GM19463 (cell line): ENCODE results near the gene ZDHHC11.
"Not testable (repeated sequence)": the region's sequence is repeated elsewhere in the genome, so short reads cannot be mapped to it uniquely, and the experiment has no call there.

Experiments used
- ATAC-seq: cut with Tn5 transposase; IDR thresholded peaks from one replicate; pipeline ENCODE4 v1.9.1; 2021; ENCODE audit warnings: mild to moderate bottlenecking, moderate library complexity; ENCODE audit not compliant: unreplicated experiment

ZDHHC11 gene

DNA sequence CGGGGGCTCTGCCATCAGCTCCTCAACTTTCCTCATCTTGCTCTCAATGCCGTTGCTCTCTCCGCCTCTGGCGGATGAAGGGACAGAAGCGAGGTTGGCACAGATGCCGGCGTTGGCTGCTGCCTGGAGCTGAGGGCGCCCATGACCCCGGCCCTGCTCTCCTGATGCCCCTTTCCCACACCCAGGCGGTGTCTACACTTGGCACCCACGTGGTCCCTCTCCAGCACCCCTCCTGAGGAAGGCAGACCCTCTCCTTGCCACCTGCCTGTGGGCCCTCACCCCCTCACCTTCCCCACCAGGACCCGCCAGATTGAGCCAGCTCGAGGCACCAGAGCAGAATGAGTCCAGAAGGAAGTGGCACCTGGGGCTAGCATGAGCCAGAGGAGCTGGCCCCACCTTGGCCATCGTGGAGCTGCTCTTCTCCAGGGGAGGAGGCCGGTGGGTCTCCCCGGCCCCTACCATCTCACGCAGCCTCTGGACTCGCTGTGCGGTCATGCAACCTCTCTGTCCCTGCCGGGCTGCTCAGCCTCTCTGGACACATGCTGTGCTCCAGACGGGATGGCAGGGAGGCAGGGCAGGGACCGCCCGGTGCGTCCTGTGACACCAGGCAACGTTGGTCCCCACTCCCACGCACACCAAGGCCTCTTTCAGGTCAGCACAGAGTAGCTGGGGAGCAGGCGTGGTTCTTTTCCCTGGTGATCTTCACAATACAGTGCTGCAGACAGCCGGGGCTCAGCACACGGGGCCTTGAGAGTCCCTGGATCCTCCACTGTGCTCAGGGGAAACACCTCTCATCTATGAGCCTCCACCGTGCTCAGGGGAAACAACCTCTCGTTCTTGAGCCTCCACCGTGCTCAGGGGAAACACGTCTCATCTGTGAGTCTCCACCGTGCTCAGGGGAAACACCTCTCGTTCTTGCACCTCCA lies 4.8 kb downstream of the ZDHHC11 start:
- not testable (repeated sequence) for ATAC-seq

DNA sequence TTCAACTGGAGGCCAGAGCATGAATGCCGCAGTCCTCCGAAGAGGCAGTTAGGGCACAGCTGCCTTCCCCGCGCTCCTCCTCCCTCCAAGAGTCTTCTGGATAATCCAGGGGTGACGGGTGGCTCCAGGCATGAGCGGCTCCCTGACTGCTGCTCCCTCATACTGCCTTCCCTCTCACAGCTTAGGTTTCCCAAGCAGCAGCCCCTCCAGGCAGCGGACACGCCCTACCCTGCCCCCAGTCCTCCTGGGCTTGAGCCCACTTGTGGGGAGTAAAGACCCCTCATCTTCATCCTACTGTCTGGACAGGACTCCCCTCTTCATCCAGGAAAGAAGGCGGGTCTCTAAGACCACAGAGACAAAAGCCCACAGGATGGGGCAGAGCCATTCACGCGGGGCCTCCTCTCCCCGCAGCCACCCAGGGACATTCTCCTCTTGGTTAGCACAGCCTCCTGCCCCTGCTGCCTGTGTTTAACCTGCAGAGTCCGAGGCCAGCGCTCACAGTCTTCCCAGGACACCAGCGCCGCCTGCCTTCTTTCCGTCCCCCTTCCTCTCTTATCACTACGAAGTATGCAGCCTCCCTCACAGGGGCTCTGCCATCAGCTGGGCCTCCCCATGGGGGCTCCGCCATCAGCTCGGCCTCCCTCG lies 5.6 kb downstream of the ZDHHC11 start:
- not testable (repeated sequence) for ATAC-seq

DNA sequence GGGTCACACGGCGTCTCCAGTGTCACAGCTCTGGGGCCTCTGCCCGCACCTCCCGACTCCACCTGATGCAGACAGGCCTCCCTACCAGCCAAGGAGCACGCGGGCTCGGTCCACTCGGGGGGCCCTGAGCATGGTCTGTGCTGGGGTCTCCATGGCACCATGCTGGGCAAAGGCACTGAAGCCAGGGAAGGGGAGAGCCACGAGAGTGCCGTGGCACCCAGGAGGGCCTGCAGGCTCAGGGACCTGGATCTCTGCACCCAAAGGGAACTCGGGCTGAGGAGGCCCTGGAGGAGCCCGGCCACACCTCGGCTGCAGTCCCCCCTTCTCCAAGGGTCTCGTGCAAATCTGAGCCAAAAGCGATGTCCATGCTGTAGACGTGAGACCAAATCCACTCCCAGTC lies 6.4 kb downstream of the ZDHHC11 start:
- ATAC-seq, result not testable (repeated sequence)

DNA sequence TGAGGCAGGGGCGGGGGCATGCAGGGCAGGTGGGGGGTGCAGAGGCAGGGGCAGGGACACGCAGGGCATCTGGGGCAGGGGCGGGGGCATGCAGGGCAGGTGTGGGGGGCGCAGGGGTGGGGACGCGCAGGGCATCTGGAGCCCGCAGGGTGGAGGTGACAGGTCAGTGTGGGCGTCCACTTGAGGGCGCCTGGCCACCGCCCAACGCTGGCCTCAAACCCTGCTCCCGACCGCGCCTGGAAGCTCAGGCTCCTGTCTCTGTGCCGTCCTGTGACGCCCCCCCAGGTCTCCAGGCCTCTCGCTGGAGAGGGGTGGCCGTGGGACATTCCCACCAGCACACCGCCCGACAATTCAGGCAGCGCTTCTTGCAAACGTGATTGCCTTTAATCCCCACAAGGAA lies 6.9 kb downstream of the ZDHHC11 start:
- ATAC-seq, result not testable (repeated sequence)

DNA sequence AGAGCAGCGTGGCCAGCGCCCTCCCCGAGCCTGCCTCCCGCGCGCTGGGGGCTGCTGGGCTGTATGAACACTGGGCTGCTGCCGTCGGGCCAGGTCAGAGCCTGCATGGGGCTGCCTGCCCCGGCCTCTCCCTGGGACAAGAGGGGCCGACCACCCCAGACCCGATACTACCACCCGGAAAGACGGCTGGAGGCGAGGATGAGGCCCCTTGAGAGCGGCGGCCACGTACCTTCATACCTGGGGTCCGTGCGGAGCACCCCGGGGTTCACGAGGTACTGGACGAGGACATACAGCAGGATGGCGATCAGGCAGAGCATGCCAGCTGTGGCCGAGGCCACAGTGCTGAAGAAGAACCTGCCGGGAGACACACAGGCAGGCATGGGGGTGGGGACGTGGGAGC lies 7.4 kb downstream of the ZDHHC11 start:
- ATAC-seq, result not testable (repeated sequence)

DNA sequence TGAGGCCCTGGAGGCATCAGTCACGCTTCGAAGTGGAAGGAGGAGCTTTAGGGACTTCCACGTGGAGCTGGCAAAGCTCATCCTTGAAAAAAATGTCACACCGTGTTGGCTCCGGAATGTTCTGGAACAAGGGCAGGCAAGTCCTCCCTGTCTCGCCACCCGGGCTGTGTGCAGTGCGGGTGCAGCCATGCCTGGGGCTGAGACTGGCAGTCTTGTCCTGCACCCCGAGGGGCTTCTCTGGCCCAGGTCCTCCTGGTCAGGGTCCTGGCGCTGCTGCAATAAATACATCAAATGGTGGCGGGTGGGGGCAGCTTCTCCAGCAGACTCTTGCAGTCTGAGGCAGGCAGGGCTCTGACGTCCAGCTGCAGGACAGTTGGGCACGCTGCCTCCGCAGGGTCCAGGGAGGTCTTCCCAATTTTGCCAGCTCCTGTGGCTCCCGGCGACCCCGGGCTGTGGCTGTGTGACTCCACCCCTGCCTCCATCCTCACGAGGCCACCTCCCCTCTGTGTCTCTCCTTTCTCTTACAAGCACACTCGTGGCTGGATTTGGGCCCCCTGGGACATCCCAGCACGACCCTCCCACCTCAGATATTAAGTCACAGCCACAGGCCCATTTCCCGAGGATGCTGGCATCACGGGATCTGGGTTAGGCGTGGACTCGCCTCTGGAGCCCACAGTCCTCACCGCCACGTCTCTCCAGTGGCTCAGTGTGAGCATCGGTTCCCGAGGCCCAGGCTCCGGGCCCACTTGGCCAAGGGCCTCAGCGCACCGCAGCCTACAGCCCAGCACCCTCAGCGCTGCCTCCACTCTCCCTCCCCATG lies 8.2 kb downstream of the ZDHHC11 start:
- not testable (repeated sequence) for ATAC-seq

DNA sequence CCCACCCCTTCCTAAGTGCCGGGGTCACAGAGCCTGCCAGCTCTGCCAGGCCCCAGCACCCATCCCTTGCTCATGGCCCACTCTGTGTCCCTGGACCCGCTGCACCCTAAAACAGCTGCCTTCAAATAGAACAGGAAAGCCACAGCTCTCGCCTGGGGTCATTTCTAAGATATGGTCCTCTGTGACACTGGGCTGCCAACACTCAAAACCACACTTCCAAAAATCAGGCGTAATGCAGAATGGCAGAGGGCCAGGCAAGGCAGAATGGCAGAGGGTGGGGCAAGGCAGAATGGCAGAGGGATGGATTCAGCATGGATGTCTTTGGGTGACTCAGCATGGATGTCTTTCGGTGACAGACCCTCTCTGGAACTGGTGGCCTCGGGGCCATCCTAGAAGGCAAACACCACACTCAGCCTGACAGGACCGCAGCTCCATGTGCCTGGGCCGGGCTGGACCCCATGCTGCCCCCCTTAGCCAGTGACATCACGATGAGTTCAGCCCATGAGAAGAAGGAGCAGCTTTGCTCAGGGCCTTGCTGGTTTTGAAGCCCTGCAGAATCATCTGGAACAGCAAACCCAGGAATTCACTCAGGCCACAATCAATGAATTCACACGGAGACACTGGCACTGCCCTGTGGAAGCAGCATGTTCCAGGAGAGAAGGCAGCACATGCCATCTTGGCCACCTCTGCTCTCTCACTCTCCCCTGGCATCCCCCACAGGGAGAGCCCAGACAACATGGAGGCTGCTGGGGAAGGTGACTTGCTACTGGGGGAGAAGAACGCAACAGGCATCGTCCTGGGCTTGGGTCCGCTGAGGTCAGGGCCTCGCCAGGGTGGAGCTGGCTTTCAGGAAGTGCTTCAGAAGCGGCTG lies 9.0 kb downstream of the ZDHHC11 start:
- ATAC-seq, result not testable (repeated sequence)

DNA sequence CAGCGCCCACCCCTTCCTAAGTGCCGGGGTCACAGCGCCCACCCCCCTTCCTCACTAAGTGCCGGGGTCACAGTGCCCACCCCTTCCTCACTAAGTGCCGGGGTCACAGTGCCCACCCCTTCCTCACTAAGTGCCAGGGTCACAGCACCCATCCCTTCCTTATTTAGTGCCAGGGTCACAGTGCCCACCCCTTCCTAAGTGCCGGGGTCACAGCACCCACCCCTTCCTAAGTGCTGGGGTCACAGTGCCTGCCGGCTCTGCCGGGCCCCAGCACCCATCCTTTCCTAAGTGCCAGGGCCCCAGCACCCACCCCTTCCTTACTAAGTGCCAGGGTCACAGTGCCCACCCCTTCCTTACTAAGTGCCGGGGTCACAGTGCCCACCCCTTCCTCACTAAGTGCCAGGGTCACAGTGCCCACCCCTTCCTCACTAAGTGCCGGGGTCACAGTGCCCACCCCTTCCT lies 9.8 kb downstream of the ZDHHC11 start:
- not testable (repeated sequence) for ATAC-seq

DNA sequence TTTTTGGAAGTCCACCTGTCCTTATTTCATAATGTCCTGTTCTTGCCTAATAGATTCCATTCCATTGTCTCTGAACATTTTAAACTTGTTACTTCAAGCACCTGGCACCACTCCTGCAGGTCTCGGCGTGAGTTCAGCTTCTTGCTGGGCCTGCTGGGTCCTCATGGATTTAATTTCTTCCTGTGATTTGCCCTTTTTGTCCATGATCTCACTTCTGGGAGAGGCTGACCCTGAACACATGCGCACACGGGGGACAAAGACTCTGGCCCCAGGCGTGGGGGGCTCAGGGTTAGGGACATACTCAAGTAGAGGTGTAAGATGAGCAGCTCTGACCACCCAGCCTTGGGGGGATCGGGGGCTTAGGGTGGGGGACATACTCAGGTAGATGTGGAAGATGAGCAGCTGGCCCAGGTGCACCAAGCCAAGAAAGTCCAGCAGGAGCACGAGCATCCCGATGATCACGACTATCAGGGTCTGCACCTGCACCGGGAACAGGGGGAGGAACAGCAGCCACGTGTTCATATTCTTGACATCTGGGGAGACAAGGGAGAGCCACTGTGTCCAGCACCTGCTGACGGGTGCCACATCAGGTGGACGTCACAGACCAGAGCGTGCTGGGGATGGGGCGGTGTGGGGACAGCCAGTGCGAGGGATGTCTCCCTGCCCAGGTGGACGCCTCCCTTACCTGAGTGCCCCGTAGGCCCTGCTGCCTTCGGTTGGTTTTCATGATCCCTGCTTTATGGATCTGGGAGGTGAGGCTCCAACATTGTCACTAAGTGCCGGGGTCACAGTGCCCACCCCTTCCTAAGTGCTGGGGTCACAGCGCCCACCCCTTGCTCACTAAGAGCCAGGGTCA lies 10.4 kb downstream of the ZDHHC11 start:
- ATAC-seq, result not testable (repeated sequence)

DNA sequence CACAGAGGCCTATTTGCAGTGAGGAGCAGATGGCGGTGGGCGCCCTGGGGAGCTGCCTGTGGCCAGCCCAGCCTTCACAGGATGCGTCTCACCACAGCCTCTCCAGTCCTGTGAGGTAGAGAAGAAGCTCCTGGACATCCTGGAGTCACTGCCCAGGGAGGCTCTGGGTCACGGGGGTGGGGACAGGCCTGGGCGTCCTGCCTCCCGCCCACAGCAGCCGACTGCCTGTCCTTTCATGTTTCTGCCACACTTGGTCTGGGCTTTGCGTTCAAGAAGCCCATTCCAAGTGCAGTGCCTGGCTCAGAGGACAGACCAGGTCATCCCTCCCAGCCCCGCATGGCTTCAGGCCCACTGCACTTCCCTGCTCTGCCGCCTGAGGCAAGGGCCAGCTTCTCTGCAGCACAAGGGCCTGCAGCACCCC lies 12.3 kb downstream of the ZDHHC11 start:
- ATAC-seq, result not testable (repeated sequence)

DNA sequence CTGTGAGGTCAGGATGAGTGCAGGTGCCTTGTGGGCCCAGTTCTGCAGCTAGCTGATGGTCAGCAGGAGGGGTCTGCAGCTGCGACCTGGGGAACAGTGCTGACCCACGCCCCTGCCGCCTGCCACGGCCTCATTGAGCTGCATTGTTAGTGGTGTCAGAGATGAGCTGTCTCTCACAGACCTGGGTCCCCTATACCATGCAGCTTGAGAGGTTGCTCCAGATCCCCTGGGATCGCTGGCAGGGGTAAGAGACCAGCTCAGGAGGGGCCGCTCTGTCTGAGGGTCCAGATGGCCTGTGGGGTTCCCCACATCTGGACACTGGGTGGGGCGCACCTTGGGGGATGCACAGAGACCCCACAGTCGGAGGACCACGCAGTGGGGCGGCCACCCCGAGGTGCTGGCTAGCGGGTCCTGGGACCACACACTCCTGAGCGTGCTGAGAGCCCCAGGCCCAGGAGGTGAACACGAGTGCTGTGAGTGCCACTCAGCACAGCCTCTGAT lies 13.1 kb downstream of the ZDHHC11 start:
- ATAC-seq, result not testable (repeated sequence)

DNA sequence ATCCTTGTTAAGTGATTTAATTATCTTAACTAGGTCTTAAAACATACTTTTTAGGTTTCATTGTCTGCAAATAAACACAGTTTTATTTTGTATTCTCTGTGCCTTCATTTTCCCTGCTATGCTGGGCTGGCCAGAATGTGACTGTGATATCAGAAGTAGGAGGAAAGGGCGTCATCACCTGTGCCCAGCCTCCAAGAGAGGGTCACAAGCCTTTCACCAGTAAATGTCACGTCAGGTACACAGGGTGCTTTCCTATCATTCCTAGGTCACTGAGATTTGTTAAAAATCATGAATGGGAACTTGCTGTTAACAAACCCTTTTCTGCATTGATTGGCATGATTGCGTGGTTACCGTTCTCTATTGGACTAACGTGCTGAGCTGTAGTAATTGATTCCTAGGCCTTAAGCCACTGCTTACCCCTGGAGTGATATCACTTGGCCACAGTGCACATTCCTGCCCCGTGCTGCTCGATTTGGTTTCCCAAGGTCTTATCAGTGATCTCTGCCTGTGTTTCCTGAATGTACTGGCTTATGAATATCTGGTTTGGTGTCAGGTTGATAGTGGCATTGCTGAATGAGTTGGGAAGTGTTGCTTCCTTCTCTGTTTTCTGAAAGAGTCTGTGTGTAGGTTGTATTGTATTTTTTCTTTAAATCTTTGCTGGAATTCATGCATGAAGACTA lies 14.7 kb downstream of the ZDHHC11 start:
- ATAC-seq, result not testable (repeated sequence)

DNA sequence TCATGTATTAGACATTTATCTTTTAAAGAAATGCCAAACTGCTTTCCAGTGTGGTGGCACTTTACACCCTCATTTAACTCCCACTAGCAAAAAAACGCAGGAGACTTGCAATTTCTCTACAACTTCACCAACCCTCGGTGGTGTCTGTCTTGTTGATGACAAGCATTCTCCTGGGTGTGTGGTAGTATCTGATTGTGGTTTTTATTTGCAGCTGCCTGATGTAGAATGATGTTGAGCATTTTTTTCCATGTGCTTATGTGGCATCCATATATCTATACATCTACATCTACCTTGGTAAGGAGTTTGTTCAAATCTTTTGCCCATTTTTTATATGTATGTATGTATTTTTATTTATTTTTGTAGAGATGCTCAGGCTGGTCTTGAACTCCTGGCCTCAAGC lies 16.8 kb downstream of the ZDHHC11 start:
- not testable (repeated sequence) for ATAC-seq

DNA sequence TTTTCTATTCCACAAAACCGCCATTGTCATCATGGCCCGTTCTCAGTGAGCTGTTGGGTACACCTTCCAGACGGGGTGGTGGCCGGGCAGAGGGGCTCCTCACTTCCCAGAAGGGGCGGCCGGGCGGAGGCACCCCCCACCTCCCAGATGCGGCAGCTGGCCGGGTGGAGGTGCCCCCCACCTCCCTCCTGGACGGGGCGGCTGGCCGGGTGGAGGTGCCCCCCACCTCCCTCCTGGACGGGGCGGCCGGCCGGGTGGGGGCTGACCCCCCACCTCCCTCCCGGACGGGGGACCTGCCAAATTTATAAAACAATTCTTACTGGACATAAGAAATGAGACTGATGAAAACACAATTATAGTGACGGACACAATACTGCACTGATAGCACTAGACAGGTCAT lies 22.6 kb downstream of the ZDHHC11 start:
- not testable (repeated sequence) for ATAC-seq

DNA sequence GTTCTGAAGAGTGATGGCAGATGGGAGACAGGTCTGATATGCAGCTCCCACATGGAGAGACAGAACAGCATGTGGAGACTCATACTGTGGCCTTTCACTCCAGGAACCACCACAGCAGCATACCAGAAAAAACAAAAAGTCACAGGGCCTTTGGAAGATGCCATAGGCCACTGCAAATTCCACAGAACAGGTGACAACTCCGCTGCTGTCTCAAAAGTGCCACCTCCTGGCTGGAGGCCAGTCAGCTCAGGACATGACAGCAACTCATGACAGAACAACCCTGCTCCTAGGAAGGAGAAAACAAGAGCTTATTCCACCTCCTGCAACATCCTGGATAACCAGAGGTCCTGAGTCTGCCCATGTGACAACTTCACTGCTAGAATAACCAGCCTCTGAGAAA lies 25.2 kb downstream of the ZDHHC11 start:
- ATAC-seq, result not testable (repeated sequence)

DNA sequence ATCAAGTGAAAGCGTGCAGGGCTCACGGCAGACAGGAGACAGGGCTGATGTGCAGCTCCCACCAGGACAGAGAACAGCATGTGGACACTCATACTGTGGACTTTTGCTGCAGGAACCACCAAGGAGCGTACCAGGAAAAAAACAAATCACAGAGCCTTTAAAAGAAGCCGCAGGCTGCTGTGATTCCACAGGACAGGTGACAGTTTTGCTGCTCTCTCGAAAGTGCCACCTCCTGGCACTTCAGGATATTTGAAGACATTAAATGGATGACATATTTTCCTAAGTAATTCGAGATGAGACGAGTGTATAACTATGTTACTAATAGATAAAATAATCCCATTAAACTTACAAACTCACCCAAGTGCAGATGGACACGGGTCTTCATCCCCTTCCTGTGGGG lies 29.3 kb downstream of the ZDHHC11 start:
- ATAC-seq, result no peak

DNA sequence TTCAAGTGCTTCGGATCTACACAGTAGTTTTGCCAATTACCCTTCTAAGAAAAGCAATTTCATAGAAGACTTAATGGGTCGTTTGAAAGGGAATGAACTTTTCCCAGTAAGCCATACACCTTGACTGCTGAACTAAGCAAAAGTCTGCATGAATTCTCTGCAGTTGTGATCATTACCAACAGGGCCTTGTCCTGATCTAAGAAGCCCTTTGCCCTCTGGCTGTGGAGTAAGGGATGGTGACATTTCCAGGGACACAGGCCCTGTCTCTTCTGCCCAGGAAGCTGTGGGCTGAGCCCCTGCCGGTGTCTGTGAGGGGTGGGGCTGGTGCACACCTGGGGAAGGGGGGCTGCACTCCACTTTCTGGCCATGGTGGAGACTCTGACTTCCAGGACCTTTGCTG lies 30.5 kb downstream of the ZDHHC11 start:
- ATAC-seq, result no peak

DNA sequence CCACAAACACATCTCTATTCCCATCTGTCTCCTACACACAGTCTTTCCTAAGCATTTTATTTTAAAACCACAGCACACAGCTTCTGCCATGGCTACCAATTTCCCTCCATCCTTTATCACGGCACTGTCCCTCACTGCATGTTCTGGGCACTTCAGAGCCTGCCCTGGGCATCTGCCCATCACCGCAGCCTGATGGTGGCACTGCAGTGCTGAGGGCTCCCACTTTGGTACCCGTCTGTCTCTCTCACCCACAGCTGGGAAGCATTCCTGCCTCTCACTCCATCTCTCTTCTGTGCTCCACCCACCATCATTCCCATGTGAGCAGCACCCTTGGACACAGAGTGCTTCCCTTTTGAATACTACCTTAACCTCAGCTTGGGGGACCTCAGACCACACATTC lies 31.7 kb downstream of the ZDHHC11 start:
- no peak for ATAC-seq
